H1 (cell line): Measurements from ENCODE around the gene TRMT6. TPM values are rescaled to one million over a fixed set of nuclear protein-coding genes. Genes with fewer than 3 reads are reported as not detected.

Source experiments
- CTCF ChIA-PET: fragments of 300-600 bp; sonication (Branson Sonifier 250); formaldehyde crosslinking; loops from one replicate; lab custom pipeline; 2021; ENCODE audit not compliant: partially characterized antibody; lab: Charles Lee
- POLR2A ChIA-PET: fragments of 300-600 bp; sonication (Branson Sonifier 250); formaldehyde crosslinking; loops from one replicate; lab custom pipeline; 2021; ENCODE audit warnings: inconsistent platforms; ENCODE audit not compliant: partially characterized antibody; lab: Charles Lee
- DNase-seq, 2 experiments: peaks; one replicate each; pipeline versions ENCODE4 v3.0.0 to v3.0.0-alpha.2; 2010 to 2022; ENCODE audit warnings: low spot score in 2 of 2, low read depth in 1 of 2, mixed read lengths in 1 of 2
- FAIRE-seq: peaks from 2 replicates; lab custom pipeline; 2011; peaks lifted over from hg19 to GRCh38; lab: Jason Lieb, UNC
- H2AFZ ChIP-seq: 2 replicates; pipeline ENCODE4 v1.8.1; 2012; ENCODE audit warnings: low read length, inconsistent platforms
- H2AK5ac ChIP-seq: 2 replicates; pipeline ENCODE4 v1.6.1; 2013; ENCODE audit warnings: low read depth, low read length
- H2BK120ac ChIP-seq: replicated peaks from 2 replicates; pipeline ENCODE3; 2013; ENCODE audit warnings: low read depth, low read length, inconsistent platforms
- H2BK12ac ChIP-seq: 2 replicates; pipeline ENCODE4 v1.6.1; 2013; ENCODE audit warnings: low read depth, low read length
- H2BK15ac ChIP-seq: 2 replicates; pipeline ENCODE4 v1.6.1; 2013; ENCODE audit warnings: low read length
- H2BK20ac ChIP-seq: 2 replicates; pipeline ENCODE4 v1.6.1; 2013; ENCODE audit warnings: low read length
- H2BK5ac ChIP-seq: 2 replicates; pipeline ENCODE4 v1.6.1; 2013; ENCODE audit warnings: low read depth, low read length
- H3K14ac ChIP-seq: 2 replicates; pipeline ENCODE4 v1.6.1; 2013; ENCODE audit warnings: inconsistent platforms; ENCODE audit not compliant: insufficient read length
- H3K18ac ChIP-seq: 2 replicates; pipeline ENCODE4 v1.6.1; 2013; ENCODE audit warnings: low read length; ENCODE audit errors: extremely low read depth
- H3K23ac ChIP-seq: 2 replicates; pipeline ENCODE4 v1.6.1; 2013; ENCODE audit warnings: inconsistent platforms; ENCODE audit not compliant: insufficient read length
- H3K23me2 ChIP-seq: 2 replicates; pipeline ENCODE4 v1.6.1; 2013; ENCODE audit warnings: low read depth, low read length
- H3K27ac ChIP-seq: 2 replicates; pipeline ENCODE4 v1.6.1; 2011; ENCODE audit warnings: low read depth, low read length, inconsistent platforms
- H3K27me3 ChIP-seq, 4 experiments: replicated peaks in 1 of 4; 1 replicate in 1 of 4; 2 replicates in 3 of 4; pipeline versions ENCODE4 v1.6.1 to v1.8.1; 2011 to 2013; ENCODE audit warnings: low read length in 3 of 4, mild to moderate bottlenecking in 3 of 4, inconsistent platforms in 2 of 4, mixed read lengths in 2 of 4, moderate library complexity in 1 of 4; ENCODE audit not compliant: control insufficient read depth in 3 of 4, insufficient read depth in 3 of 4; ENCODE audit errors: extremely low read depth in 1 of 4
- H3K36me3 ChIP-seq, 4 experiments: 2 replicates each; pipeline versions ENCODE4 v1.6.1 to v1.8.1; 2011 to 2013; ENCODE audit warnings: mild to moderate bottlenecking in 4 of 4, low read length in 3 of 4, moderate library complexity in 2 of 4, control low read depth in 1 of 4, inconsistent platforms in 1 of 4; ENCODE audit not compliant: insufficient read depth in 4 of 4, control insufficient read depth in 2 of 4
- H3K4ac ChIP-seq: replicated peaks from 2 replicates; pipeline ENCODE3; 2013; ENCODE audit warnings: low read length, low read depth, mixed read lengths, inconsistent platforms; ENCODE audit not compliant: insufficient read length
- H3K4me1 ChIP-seq, 4 experiments: replicated peaks in 1 of 4; 1 replicate in 1 of 4; 2 replicates in 3 of 4; pipeline versions ENCODE4 v1.6.1 to v1.8.1; 2011 to 2013; ENCODE audit warnings: low read length in 3 of 4, inconsistent platforms in 2 of 4, mixed read lengths in 1 of 4; ENCODE audit not compliant: insufficient read depth in 4 of 4, control insufficient read depth in 3 of 4
- H3K4me2 ChIP-seq, 2 experiments: 2 replicates each; pipeline versions ENCODE4 v1.6.1 to v1.8.1; 2011 to 2013; ENCODE audit warnings: low read depth in 2 of 2, low read length in 2 of 2, control low read depth in 1 of 2, inconsistent platforms in 1 of 2, mild to moderate bottlenecking in 1 of 2; ENCODE audit not compliant: insufficient read depth in 1 of 2
- H3K4me3 ChIP-seq, 4 experiments: fragments of 200-600, 300-600 bp in 1 of 4; sonication (generic), shearing (Covaris generic), sonication (Bioruptor Twin) in 1 of 4; 2 replicates each; pipeline versions ENCODE4 v1.5.1 to v1.8.1; 2011 to 2016; ENCODE audit warnings: low read length in 4 of 4, low read depth in 3 of 4, control low read depth in 2 of 4, inconsistent platforms in 2 of 4, mild to moderate bottlenecking in 2 of 4, mixed read lengths in 1 of 4, moderate library complexity in 1 of 4; ENCODE audit not compliant: insufficient read depth in 2 of 4; ENCODE audit errors: extremely low read depth in 1 of 4
- H3K56ac ChIP-seq: replicated peaks from 2 replicates; pipeline ENCODE3; 2013; ENCODE audit warnings: low read depth, mild to moderate bottlenecking, mixed read lengths, low read length, inconsistent platforms; ENCODE audit not compliant: insufficient read length
- H3K79me1 ChIP-seq: 2 replicates; pipeline ENCODE4 v1.6.1; 2013; ENCODE audit warnings: low read depth, low read length, control low read depth
- H3K79me2 ChIP-seq, 2 experiments: 2 replicates each; pipeline versions ENCODE4 v1.6.1 to v1.8.1; 2012 to 2013; ENCODE audit warnings: low read length in 2 of 2, mild to moderate bottlenecking in 2 of 2, inconsistent platforms in 1 of 2; ENCODE audit not compliant: insufficient read depth in 2 of 2, control insufficient read depth in 1 of 2
- H3K9ac ChIP-seq, 4 experiments: replicated peaks in 1 of 4; 1 replicate in 1 of 4; 2 replicates in 3 of 4; pipeline versions ENCODE4 v1.6.1 to v1.8.1; 2011 to 2013; ENCODE audit warnings: low read depth in 3 of 4, low read length in 3 of 4, control low read depth in 2 of 4, mild to moderate bottlenecking in 2 of 4, moderate library complexity in 2 of 4, inconsistent platforms in 1 of 4; ENCODE audit errors: extremely low read depth in 1 of 4
- H3K9me3 ChIP-seq, 2 experiments: 2 replicates each; pipeline versions ENCODE4 v1.6.1 to v1.8.1; 2012 to 2013; ENCODE audit warnings: mild to moderate bottlenecking in 2 of 2, moderate library complexity in 2 of 2, control low read depth in 1 of 2, inconsistent platforms in 1 of 2, low read depth in 1 of 2, low read length in 1 of 2, mixed read lengths in 1 of 2; ENCODE audit not compliant: insufficient read depth in 2 of 2
- H4K20me1 ChIP-seq, 2 experiments: replicated peaks in 1 of 2; 2 replicates each; pipeline versions ENCODE3 to v1.8.1; 2011 to 2013; ENCODE audit warnings: inconsistent platforms in 2 of 2, low read length in 2 of 2, mild to moderate bottlenecking in 1 of 2; ENCODE audit not compliant: insufficient read depth in 2 of 2, control insufficient read depth in 1 of 2
- H4K5ac ChIP-seq: 2 replicates; pipeline ENCODE4 v1.6.1; 2013; ENCODE audit warnings: low read length, low read depth, mixed read lengths, inconsistent platforms; ENCODE audit not compliant: insufficient read length
- H4K8ac ChIP-seq: 2 replicates; pipeline ENCODE4 v1.8.0; 2013; ENCODE audit warnings: mild to moderate bottlenecking, moderate library complexity, low read length, inconsistent platforms; ENCODE audit not compliant: insufficient read depth; ENCODE audit errors: extremely low read depth
- H4K91ac ChIP-seq: replicated peaks from 2 replicates; pipeline ENCODE3; 2013; ENCODE audit warnings: low read length, mixed read lengths, inconsistent platforms; ENCODE audit not compliant: insufficient read length
- CBX8 ChIP-seq: fragments of 300-800, 300-1000 bp; sonication (generic); IDR thresholded peaks from 2 replicates; pipeline ENCODE4 v1.7.1; 2016; ENCODE audit warnings: low read depth, low read length, borderline replicate concordance
- CTBP2 ChIP-seq: IDR thresholded peaks from 2 replicates; pipeline ENCODE4 v1.7.0; 2011; ENCODE audit warnings: borderline replicate concordance, mild to moderate bottlenecking, moderate library complexity, mixed read lengths, low read length; ENCODE audit not compliant: insufficient read depth, insufficient read length
- GABPA ChIP-seq: IDR thresholded peaks from 2 replicates; pipeline ENCODE4 v1.6.1; 2011; ENCODE audit warnings: mild to moderate bottlenecking, low read length, moderate library complexity, borderline replicate concordance; ENCODE audit not compliant: insufficient read depth
- HDAC2 ChIP-seq, 2 experiments: fragments of 300-600 bp in 1 of 2; sonication (generic) in 1 of 2; IDR thresholded peaks; 2 replicates each; pipeline ENCODE4 v1.6.1; 2011 to 2012; ENCODE audit warnings: low read depth in 2 of 2, low read length in 2 of 2, mild to moderate bottlenecking in 2 of 2, moderate library complexity in 2 of 2, borderline replicate concordance in 1 of 2, inconsistent platforms in 1 of 2
- HDAC6 ChIP-seq: IDR thresholded peaks from one replicate; pipeline ENCODE4 v1.7.1; 2012; ENCODE audit warnings: low read depth, mild to moderate bottlenecking, inconsistent platforms, low read length, moderate library complexity
- POLR2A ChIP-seq, 2 experiments: IDR thresholded peaks; 1 replicate in 1 of 2; 2 replicates in 1 of 2; pipeline ENCODE4 v1.6.1; 2011; ENCODE audit warnings: low read depth in 2 of 2, low read length in 2 of 2, mild to moderate bottlenecking in 2 of 2; ENCODE audit errors: control extremely low read depth in 1 of 2
- RNF2 ChIP-seq: fragments of 200-900, 300-1000 bp; sonication (generic); IDR thresholded peaks from 2 replicates; pipeline ENCODE4 v1.7.1; 2016; ENCODE audit warnings: borderline replicate concordance, low read depth, mild to moderate bottlenecking, antibody characterized with exemption, low read length; ENCODE audit not compliant: poor library complexity, severe bottlenecking; ENCODE audit errors: missing control alignments
- TAF1 ChIP-seq: IDR thresholded peaks from 2 replicates; pipeline ENCODE4 v1.6.1; 2011; ENCODE audit warnings: mild to moderate bottlenecking, low read depth, low read length
- TAF7 ChIP-seq: optimal IDR thresholded peaks from 2 replicates; pipeline ENCODE3; 2011; ENCODE audit warnings: low read depth, mild to moderate bottlenecking, inconsistent platforms, low read length, moderate library complexity, borderline replicate concordance
- TEAD4 ChIP-seq: IDR thresholded peaks from 2 replicates; pipeline ENCODE4 v1.6.1; 2012; ENCODE audit warnings: low read depth, low read length, inconsistent platforms, mixed read lengths
- WGBS, 2 experiments: shearing (Covaris generic) in 1 of 2; methylation state at CpG; one replicate each; pipeline versions ENCODE4 v1.1.6 to v1.1.7; 2013 to 2015; ENCODE audit warnings: low lambda C conversion rate in 2 of 2, mixed read lengths in 2 of 2, inconsistent platforms in 1 of 2, low coverage in 1 of 2, missing lambda C conversion rate in 1 of 2; ENCODE audit not compliant: insufficient replicate concordance in 2 of 2, insufficient coverage in 1 of 2, insufficient read length in 1 of 2; ENCODE audit errors: extremely low coverage in 1 of 2, missing lambda C conversion rate in 1 of 2; 5-methylcytosine and 5-hydroxymethylcytosine counted together
- polyA plus RNA-seq, 7 experiments: library from polyadenylated mRNA; depleted of rRNA in 3 of 7; stranded (reverse) in 5 of 7; unstranded in 2 of 7; fragments of >200 nt in 5 of 7; fragments of 200-250 nt in 2 of 7; gene quantifications; 1 replicate in 5 of 7; 2 replicates in 1 of 7; 4 replicates in 1 of 7; pipeline versions ENCODE4 v1.2.1 to v1.2.3, GENCODE V29; 2011 to 2013; ENCODE audit warnings: missing spikeins in 2 of 7, mixed read lengths in 2 of 7
- total RNA-seq: library from RNA; stranded (reverse); fragmentation: NEBNext Ultra II Directional; extraction: Animal tissue kit (Norgen Biotek cat#: 25700); gene quantifications from 2 replicates; pipeline ENCODE4 v1.2.1, GENCODE V29; 2021

Gene TRMT6
- total and polyA plus RNA-seq, 2 of the 8 experiments (the other 6 are each of a cell fraction or from before 2014, with no cell fraction given) = 6.9 to 23.3 TPM

DNA sequence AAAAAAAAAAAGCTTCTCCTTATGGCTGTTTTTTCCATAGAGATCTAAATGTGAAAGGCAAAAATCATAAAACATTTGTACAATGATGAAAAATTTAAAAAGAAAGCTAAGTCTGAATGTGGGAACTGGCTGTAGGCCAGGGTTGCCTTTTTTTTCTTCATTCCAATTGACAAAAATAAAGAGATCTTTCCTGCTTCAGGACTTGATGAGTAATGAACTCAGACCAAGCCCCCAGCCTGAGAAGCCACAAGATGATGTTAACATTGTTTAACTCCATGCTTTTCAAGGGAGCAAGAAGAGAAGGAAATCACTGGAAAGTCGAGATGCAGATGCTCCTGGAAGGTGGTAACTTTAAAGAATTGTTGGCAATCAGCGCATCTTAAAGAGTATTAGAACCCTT is 41.4 kb downstream of the TRMT6 start:
- Histone ChIP-seq H3K4me2 (no peak overlapping the region), H2BK120ac (no peak overlapping the region), H2BK12ac (no peak overlapping the region), H2BK15ac (no peak overlapping the region), H4K20me1 (no peaks in the 10 kb centered on the region), H3K9me3 (no peaks in the 10 kb centered on the region), H3K79me2 (no peaks in the 10 kb centered on the region), H2BK5ac (no peak overlapping the region), H2AFZ (no peak overlapping the region), H3K23me2 (peaks cover 5% of the 10 kb centered on the region; the same call in 1 of the 2 replicates), H2BK20ac (no peak overlapping the region), H3K56ac (no peak overlapping the region), H3K4ac (no peak overlapping the region), H3K23ac (no peak overlapping the region), H3K9ac (no peak overlapping the region), H3K27ac (no peak overlapping the region), H3K14ac (no peak overlapping the region), H4K5ac (no peak overlapping the region), H3K4me1 (no peaks in the 10 kb centered on the region), H3K4me3 (no peak overlapping the region), H3K36me3 (no peaks in the 10 kb centered on the region), H4K91ac (no peak overlapping the region), H3K18ac (no peak overlapping the region), H3K79me1 (no peaks in the 10 kb centered on the region), H2AK5ac (no peak overlapping the region), H3K27me3 (no peaks in the 10 kb centered on the region; a peak in 1 of 7 replicates), H4K8ac (no peak overlapping the region)
- WGBS, 2 experiments = 87% methylated on average over 2 of the region's 2 CpGs; no CpG with 5 or more reads in 1 of the 2 experiments
- ChIA-PET POLR2A (interaction anchor here (0.7 kb wide), 1 partner anchor 78 kb away, joined by 3 read pairs; no protein-coding TSS in a partner anchor), CTCF (interaction anchor here (1.0 to 1.1 kb wide), 2 partner anchors 8 to 41 kb away, joined by 3 to 4 read pairs; no protein-coding TSS in a partner anchor)
- TF ChIP-seq CTBP2 = no peak
- no peak for TF ChIP-seq CBX8
- TF ChIP-seq POLR2A (IDR thresholded peaks at IDR 0.05; ENCODE audit: control extremely low read depth in 1 of 2, low read depth in 2 of 2, low read length in 2 of 2) = no peak
- no peak for TF ChIP-seq RNF2
- TF ChIP-seq TEAD4 = no peak
- no peak for TF ChIP-seq GABPA
- TF ChIP-seq TAF7 = no peak
- TF ChIP-seq TAF1 = no peak
- TF ChIP-seq HDAC6 = no peak
- TF ChIP-seq HDAC2 (IDR thresholded peaks at IDR 0.05; ENCODE audit: borderline replicate concordance in 1 of 2, low read depth in 2 of 2, low read length in 2 of 2) = no peak
- DNase-seq (no peak), FAIRE-seq (no peak)
